ENCODE data around the gene SELENOH. TPM values are rescaled to one million over a fixed set of nuclear protein-coding genes. Genes with fewer than 3 reads are reported as not detected.
A peak's percentile ranks its signal among the peaks of the same experiment; 100 is the strongest.

Gene SELENOH
- total and polyA plus RNA-seq, 9 of the 15 experiments (the other 6 are each of a cell fraction or from before 2014, with no cell fraction given): 16.6 to 299 (median 118) TPM

DNA sequence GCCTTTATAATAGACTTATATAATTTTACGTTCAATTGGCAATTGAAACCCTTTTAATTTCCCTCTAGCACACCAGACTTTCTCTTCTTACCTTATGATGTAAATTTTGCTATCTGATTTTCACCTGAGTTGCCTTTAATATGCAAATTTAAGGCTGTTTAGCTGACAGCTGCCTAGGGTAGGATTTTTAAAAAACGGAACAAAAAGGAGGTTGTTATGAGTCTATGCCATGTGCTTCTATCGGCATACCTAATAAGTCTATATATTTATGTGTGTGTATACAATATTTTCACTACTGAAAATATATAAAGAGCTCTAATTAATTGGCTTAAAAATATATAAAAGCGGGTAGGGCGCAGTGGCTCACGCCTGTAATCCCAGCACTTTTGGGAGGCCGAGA lies 11.8 kb upstream of the SELENOH start:
- Histone ChIP-seq H3K9me3 (replicated peaks; ENCODE audit: control insufficient read depth, insufficient read depth, low read depth, low read length) (no peaks in the 10 kb centered on the region), H3K4me1 (replicated peaks in 1 of 2; ENCODE audit: control insufficient read depth in 2 of 2, insufficient read depth in 2 of 2, low read length in 2 of 2) (peaks cover 3 to 4% of the 10 kb centered on the region in 2 experiments; a peak in 4 of 5 replicates), H3K79me2 (ENCODE audit: control insufficient read depth, insufficient read depth, low read length) (peaks cover 93% of the 10 kb centered on the region), H3K4me3 (no peak overlapping the region), H4K20me1 (replicated peaks; ENCODE audit: control insufficient read depth, insufficient read depth, low read length) (no peaks in the 10 kb centered on the region), H3K27ac (ENCODE audit: extremely low read depth, low read depth, low read length) (peak overlapping the region; percentile 8; the same call in 1 of the 3 replicates), H3K9me1 (ENCODE audit: control insufficient read depth, insufficient read depth, low read length) (no peaks in the 10 kb centered on the region), H3K36me3 (ENCODE audit: control insufficient read depth, insufficient read depth, low read length) (peaks cover 60% of the 10 kb centered on the region), H3K9ac (ENCODE audit: insufficient read depth in 1 of 2, low read depth in 2 of 2, low read length in 2 of 2) (no peak overlapping the region), H2AFZ (ENCODE audit: low read depth, low read length) (no peak overlapping the region), H3K4me2 (ENCODE audit: insufficient read depth, low read length) (no peak overlapping the region), H3K27me3 (ENCODE audit: control insufficient read depth in 2 of 2, insufficient read depth in 2 of 2, low read length in 2 of 2) (no peaks in the 10 kb centered on the region)
- WGBS (ENCODE audit: insufficient coverage, low coverage, missing lambda C conversion rate): 95% methylated on average over 7 of the region's 7 CpGs
- ATAC-seq: no peak
- in situ Hi-C loops (cut with MboI) (no loop called here), intact Hi-C loops (cut with micrococcal nuclease) (no loop called here)
- no TSS peak for BruUV-seq (replicated peaks)
- POLR2A ChIA-PET: interaction anchor here (0.5 to 0.6 kb wide), 2 partner anchors 9 to 15 kb away, joined by 3 read pairs; no protein-coding TSS in a partner anchor
- CTCF ChIA-PET (ENCODE audit: low intra/inter-chr PET ratio): no interaction called here
- FAIRE-seq: no peak
- no peak for TF ChIP-seq ZNF778 (CRISPR knock-in tag; IDR thresholded peaks at IDR 0.05)
- no peak for TF ChIP-seq NR2C2 (CRISPR knock-in tag; IDR thresholded peaks at IDR 0.05)
- TF ChIP-seq NR2C2 (tag; IDR thresholded peaks at IDR 0.05): no peak
- TF ChIP-seq NR3C1 (CRISPR knock-in tag; IDR thresholded peaks at IDR 0.05): no peak
- TF ChIP-seq HDAC2 (IDR thresholded peaks at IDR 0.05): no peak
- no peak for TF ChIP-seq RBM22 (IDR thresholded peaks at IDR 0.05; ENCODE audit: low read depth, low read length, poor library complexity, severe bottlenecking)
- TF ChIP-seq LARP7 (IDR thresholded peaks at IDR 0.05): no peak
- TF ChIP-seq, protein P1, sequence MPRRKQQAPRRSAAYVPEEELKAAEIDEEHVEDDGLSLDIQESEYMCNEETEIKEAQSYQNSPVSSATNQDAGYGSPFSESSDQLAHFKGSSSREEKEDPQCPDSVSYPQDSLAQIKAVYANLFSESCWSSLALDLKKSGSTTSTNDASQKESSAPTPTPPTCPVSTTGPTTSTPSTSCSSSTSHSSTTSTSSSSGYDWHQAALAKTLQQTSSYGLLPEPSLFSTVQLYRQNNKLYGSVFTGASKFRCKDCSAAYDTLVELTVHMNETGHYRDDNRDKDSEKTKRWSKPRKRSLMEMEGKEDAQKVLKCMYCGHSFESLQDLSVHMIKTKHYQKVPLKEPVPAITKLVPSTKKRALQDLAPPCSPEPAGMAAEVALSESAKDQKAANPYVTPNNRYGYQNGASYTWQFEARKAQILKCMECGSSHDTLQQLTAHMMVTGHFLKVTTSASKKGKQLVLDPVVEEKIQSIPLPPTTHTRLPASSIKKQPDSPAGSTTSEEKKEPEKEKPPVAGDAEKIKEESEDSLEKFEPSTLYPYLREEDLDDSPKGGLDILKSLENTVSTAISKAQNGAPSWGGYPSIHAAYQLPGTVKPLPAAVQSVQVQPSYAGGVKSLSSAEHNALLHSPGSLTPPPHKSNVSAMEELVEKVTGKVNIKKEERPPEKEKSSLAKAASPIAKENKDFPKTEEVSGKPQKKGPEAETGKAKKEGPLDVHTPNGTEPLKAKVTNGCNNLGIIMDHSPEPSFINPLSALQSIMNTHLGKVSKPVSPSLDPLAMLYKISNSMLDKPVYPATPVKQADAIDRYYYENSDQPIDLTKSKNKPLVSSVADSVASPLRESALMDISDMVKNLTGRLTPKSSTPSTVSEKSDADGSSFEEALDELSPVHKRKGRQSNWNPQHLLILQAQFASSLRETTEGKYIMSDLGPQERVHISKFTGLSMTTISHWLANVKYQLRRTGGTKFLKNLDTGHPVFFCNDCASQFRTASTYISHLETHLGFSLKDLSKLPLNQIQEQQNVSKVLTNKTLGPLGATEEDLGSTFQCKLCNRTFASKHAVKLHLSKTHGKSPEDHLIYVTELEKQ (CRISPR knock-in tag; IDR thresholded peaks at IDR 0.05): no peak
- TF ChIP-seq, protein P2, sequence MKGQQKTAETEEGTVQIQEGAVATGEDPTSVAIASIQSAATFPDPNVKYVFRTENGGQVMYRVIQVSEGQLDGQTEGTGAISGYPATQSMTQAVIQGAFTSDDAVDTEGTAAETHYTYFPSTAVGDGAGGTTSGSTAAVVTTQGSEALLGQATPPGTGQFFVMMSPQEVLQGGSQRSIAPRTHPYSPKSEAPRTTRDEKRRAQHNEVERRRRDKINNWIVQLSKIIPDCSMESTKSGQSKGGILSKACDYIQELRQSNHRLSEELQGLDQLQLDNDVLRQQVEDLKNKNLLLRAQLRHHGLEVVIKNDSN (CRISPR knock-in tag; IDR thresholded peaks at IDR 0.05): no peak
- no peak for TF ChIP-seq SREBF1 (IDR thresholded peaks at IDR 0.05; ENCODE audit: borderline replicate concordance, low read depth, low read length)
- TF ChIP-seq, protein P3, sequence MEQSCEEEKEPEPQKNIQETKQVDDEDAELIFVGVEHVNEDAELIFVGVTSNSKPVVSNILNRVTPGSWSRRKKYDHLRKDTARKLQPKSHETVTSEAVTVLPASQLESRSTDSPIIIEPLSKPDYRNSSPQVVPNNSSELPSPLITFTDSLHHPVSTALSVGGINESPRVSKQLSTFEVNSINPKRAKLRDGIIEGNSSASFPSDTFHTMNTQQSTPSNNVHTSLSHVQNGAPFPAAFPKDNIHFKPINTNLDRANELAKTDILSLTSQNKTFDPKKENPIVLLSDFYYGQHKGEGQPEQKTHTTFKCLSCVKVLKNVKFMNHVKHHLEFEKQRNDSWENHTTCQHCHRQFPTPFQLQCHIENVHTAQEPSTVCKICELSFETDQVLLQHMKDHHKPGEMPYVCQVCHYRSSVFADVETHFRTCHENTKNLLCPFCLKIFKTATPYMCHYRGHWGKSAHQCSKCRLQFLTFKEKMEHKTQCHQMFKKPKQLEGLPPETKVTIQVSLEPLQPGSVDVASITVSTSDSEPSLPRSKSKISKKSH (CRISPR knock-in tag; IDR thresholded peaks at IDR 0.05): no peak
- no peak for TF ChIP-seq ATF1 (CRISPR knock-in tag; IDR thresholded peaks at IDR 0.05)
- no peak for TF ChIP-seq ATF1 (tag; IDR thresholded peaks at IDR 0.05)
- no peak for TF ChIP-seq ZNF766 (CRISPR knock-in tag; conservative IDR thresholded peaks at IDR 0.05)
- TF ChIP-seq, protein P4, sequence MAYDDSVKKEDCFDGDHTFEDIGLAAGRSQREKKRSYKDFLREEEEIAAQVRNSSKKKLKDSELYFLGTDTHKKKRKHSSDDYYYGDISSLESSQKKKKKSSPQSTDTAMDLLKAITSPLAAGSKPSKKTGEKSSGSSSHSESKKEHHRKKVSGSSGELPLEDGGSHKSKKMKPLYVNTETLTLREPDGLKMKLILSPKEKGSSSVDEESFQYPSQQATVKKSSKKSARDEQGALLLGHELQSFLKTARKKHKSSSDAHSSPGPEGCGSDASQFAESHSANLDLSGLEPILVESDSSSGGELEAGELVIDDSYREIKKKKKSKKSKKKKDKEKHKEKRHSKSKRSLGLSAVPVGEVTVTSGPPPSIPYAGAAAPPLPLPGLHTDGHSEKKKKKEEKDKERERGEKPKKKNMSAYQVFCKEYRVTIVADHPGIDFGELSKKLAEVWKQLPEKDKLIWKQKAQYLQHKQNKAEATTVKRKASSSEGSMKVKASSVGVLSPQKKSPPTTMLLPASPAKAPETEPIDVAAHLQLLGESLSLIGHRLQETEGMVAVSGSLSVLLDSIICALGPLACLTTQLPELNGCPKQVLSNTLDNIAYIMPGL (CRISPR knock-in tag; IDR thresholded peaks at IDR 0.05): no peak
- TF ChIP-seq ZNF347 (CRISPR knock-in tag; IDR thresholded peaks at IDR 0.05; ENCODE audit: low read depth): no peak
- TF ChIP-seq KLF10 (CRISPR knock-in tag; IDR thresholded peaks at IDR 0.05): no peak
- DNase-seq (ENCODE audit: extremely low read depth in 1 of 4, low spot score in 3 of 4): no peak

Data from K562 (cell line).